GM13976 (cell line): ENCODE results near the gene TBL3.
A peak's percentile ranks its signal among the peaks of the same experiment; 100 is the strongest.

Experiments
- DNase-seq: peaks from one replicate; pipeline ENCODE4 v3.0.0; 2012; ENCODE audit warnings: low spot score
- CTCF ChIP-seq: IDR thresholded peaks from 2 replicates; pipeline ENCODE4 v1.5.1; 2012; ENCODE audit warnings: borderline replicate concordance, mild to moderate bottlenecking; ENCODE audit not compliant: insufficient read depth; ENCODE audit errors: extremely low read depth, missing control alignments, control extremely low read depth
- in situ Hi-C: fragments of 300-500 bp; cut with MboI; formaldehyde crosslinking; loops from one replicate; pipeline ENCODE4 v1.12.0; 2022; ENCODE audit warnings: low sequenced_read_pairs, mixed read lengths, inconsistent platforms; ENCODE audit not compliant: unreplicated experiment

The TBL3 gene

GRCh38 chr16:2003231-2003826 is 31.5 kb downstream of the TBL3 start:
- no peak for DNase-seq
- in situ Hi-C loops = loop anchor here (25.0 kb wide), 1 partner anchor 484 kb away; the partner anchor contains the start of gene TBC1D24
- TF ChIP-seq CTCF = no peak

- TF ChIP-seq CTCF = peak; percentile 97
- peak; percentile 95 for DNase-seq
- in situ Hi-C loops = loop anchor here (25.0 kb wide), 1 partner anchor 483 kb away; the partner anchor contains the start of gene TBC1D24
These were observed 32.2 kb downstream of the TBL3 start for GRCh38 chr16:2003827-2004641.

GRCh38 chr16:2004795-2005517 is 33.1 kb downstream of the TBL3 start:
- DNase-seq = no peak
- no peak for TF ChIP-seq CTCF
- in situ Hi-C loops = loop anchor here (25.0 kb wide), 1 partner anchor 482 kb away; the partner anchor contains the start of gene TBC1D24

GRCh38 chr16:2005646-2006045 is 33.8 kb downstream of the TBL3 start:
- in situ Hi-C loops = loop anchor here (25.0 kb wide), 1 partner anchor 482 kb away; the partner anchor contains the start of gene TBC1D24
- peak; percentile 8 for TF ChIP-seq CTCF

GRCh38 chr16:2006317-2006716 is 34.5 kb downstream of the TBL3 start:
- no peak for TF ChIP-seq CTCF
- DNase-seq = no peak
- in situ Hi-C loops = loop anchor here (25.0 kb wide), 1 partner anchor 481 kb away; the partner anchor contains the start of gene TBC1D24

More at GRCh38 chr16:2005646-2006045, 33.8 kb downstream of the TBL3 start:
- no peak for DNase-seq
